Measurements from ENCODE around the gene APOBEC3A. TPM values are rescaled to one million over a fixed set of nuclear protein-coding genes. Genes with fewer than 3 reads are reported as not detected.
"Not testable (repeated sequence)": the region's sequence is repeated elsewhere in the genome, so short reads cannot be mapped to it uniquely, and the experiment has no call there.

Gene APOBEC3A
- polyA plus RNA-seq, 1 donor (not counting 4 experiments of a cell fraction or from before 2014, with no cell fraction given) = 0.50 TPM

GRCh38 chr22:38943882-38944281 lies 13.5 kb upstream of the APOBEC3A start:
- Histone ChIP-seq H3K27ac (ENCODE audit: control insufficient read depth, insufficient read depth, low read length) (no peak overlapping the region), H3K4me2 (ENCODE audit: control insufficient read depth, extremely low read depth, insufficient read depth, low read depth, low read length) (no peak overlapping the region), H3K9ac (ENCODE audit: control insufficient read depth, extremely low read depth, insufficient read depth, low read length) (no peak overlapping the region), H3K27me3 (ENCODE audit: control insufficient read depth, extremely low read depth, insufficient read depth, low read length) (peaks cover 28% of the 10 kb centered on the region), H3K9me3 (ENCODE audit: control insufficient read depth, low read depth, low read length) (no peaks in the 10 kb centered on the region), H3K9me1 (ENCODE audit: control insufficient read depth, extremely low read depth, insufficient read depth, low read length) (no peaks in the 10 kb centered on the region), H3K4me3 (ENCODE audit: control insufficient read depth in 2 of 3, extremely low read depth in 1 of 3, insufficient read depth in 2 of 3, low read depth in 1 of 3, low read length in 3 of 3) (no peak overlapping the region), H3K36me3 (ENCODE audit: control insufficient read depth in 2 of 2, extremely low read depth in 1 of 2, insufficient read depth in 2 of 2, low read length in 2 of 2) (no peaks in the 10 kb centered on the region), H4K20me1 (ENCODE audit: control insufficient read depth, extremely low read depth, insufficient read depth, low read length) (no peaks in the 10 kb centered on the region), H3K4me1 (ENCODE audit: control insufficient read depth, extremely low read depth, insufficient read depth, low read length) (no peaks in the 10 kb centered on the region), H2AFZ (ENCODE audit: control insufficient read depth, low read length) (no peak overlapping the region), H3K79me2 (ENCODE audit: control insufficient read depth, insufficient read depth, low read length) (no peaks in the 10 kb centered on the region)
- no peak for TF ChIP-seq CTCF (optimal IDR thresholded peaks at IDR 0.05 in 1 of 3, IDR thresholded peaks at IDR 0.05 in 1 of 3, conservative IDR thresholded peaks at IDR 0.05 in 1 of 3; ENCODE audit: extremely low read depth in 1 of 3, insufficient read depth in 2 of 3, low read length in 3 of 3)
- DNase-seq (ENCODE audit: low read depth, low spot score) (no peak), FAIRE-seq (no peak)
- dilution Hi-C loops (cut with MboI; ENCODE audit: extremely low pct_ligation_motif_present, low sequenced_read_pairs) = no loop called here

GRCh38 chr22:38944653-38945052 lies 12.8 kb upstream of the APOBEC3A start:
- no peak for DNase-seq (ENCODE audit: low read depth, low spot score)
- Histone ChIP-seq H3K9me1 (ENCODE audit: control insufficient read depth, extremely low read depth, insufficient read depth, low read length) (no peaks in the 10 kb centered on the region), H3K9ac (ENCODE audit: control insufficient read depth, extremely low read depth, insufficient read depth, low read length) (no peak overlapping the region), H3K27ac (ENCODE audit: control insufficient read depth, insufficient read depth, low read length) (no peak overlapping the region), H3K4me2 (ENCODE audit: control insufficient read depth, extremely low read depth, insufficient read depth, low read depth, low read length) (no peak overlapping the region), H3K4me3 (ENCODE audit: control insufficient read depth in 2 of 3, extremely low read depth in 1 of 3, insufficient read depth in 2 of 3, low read depth in 1 of 3, low read length in 3 of 3) (no peak overlapping the region), H3K36me3 (ENCODE audit: control insufficient read depth in 2 of 2, extremely low read depth in 1 of 2, insufficient read depth in 2 of 2, low read length in 2 of 2) (no peaks in the 10 kb centered on the region), H3K79me2 (ENCODE audit: control insufficient read depth, insufficient read depth, low read length) (no peaks in the 10 kb centered on the region), H3K4me1 (ENCODE audit: control insufficient read depth, extremely low read depth, insufficient read depth, low read length) (no peaks in the 10 kb centered on the region), H4K20me1 (ENCODE audit: control insufficient read depth, extremely low read depth, insufficient read depth, low read length) (no peaks in the 10 kb centered on the region), H3K9me3 (ENCODE audit: control insufficient read depth, low read depth, low read length) (no peaks in the 10 kb centered on the region), H3K27me3 (ENCODE audit: control insufficient read depth, extremely low read depth, insufficient read depth, low read length) (peaks cover 28% of the 10 kb centered on the region), H2AFZ (ENCODE audit: control insufficient read depth, low read length) (no peak overlapping the region)
- dilution Hi-C loops (cut with MboI; ENCODE audit: extremely low pct_ligation_motif_present, low sequenced_read_pairs) = no loop called here
- TF ChIP-seq EZH2 (IDR thresholded peaks at IDR 0.05; ENCODE audit: low read length) (no peak), CTCF (optimal IDR thresholded peaks at IDR 0.05 in 1 of 3, IDR thresholded peaks at IDR 0.05 in 1 of 3, conservative IDR thresholded peaks at IDR 0.05 in 1 of 3; ENCODE audit: extremely low read depth in 1 of 3, insufficient read depth in 2 of 3, low read length in 3 of 3) (no peak)
- no peak for FAIRE-seq

GRCh38 chr22:38945706-38946338 lies 11.6 kb upstream of the APOBEC3A start:
- DNase-seq (ENCODE audit: low read depth, low spot score); H3K9ac ChIP-seq (ENCODE audit: control insufficient read depth, extremely low read depth, insufficient read depth, low read length); H3K4me2 ChIP-seq (ENCODE audit: control insufficient read depth, extremely low read depth, insufficient read depth, low read depth, low read length); H3K9me1 ChIP-seq (ENCODE audit: control insufficient read depth, extremely low read depth, insufficient read depth, low read length); H3K27ac ChIP-seq (ENCODE audit: control insufficient read depth, insufficient read depth, low read length); H3K79me2 ChIP-seq (ENCODE audit: control insufficient read depth, insufficient read depth, low read length); dilution Hi-C loops (cut with MboI; ENCODE audit: extremely low pct_ligation_motif_present, low sequenced_read_pairs); H2AFZ ChIP-seq (ENCODE audit: control insufficient read depth, low read length); H3K4me3 ChIP-seq (ENCODE audit: control insufficient read depth in 2 of 3, extremely low read depth in 1 of 3, insufficient read depth in 2 of 3, low read depth in 1 of 3, low read length in 3 of 3); H3K4me1 ChIP-seq (ENCODE audit: control insufficient read depth, extremely low read depth, insufficient read depth, low read length); FAIRE-seq; H4K20me1 ChIP-seq (ENCODE audit: control insufficient read depth, extremely low read depth, insufficient read depth, low read length); H3K9me3 ChIP-seq (ENCODE audit: control insufficient read depth, low read depth, low read length); H3K36me3 ChIP-seq (ENCODE audit: control insufficient read depth in 2 of 2, extremely low read depth in 1 of 2, insufficient read depth in 2 of 2, low read length in 2 of 2): not testable (repeated sequence)
- peaks cover 29% of the 10 kb centered on the region for H3K27me3 ChIP-seq (ENCODE audit: control insufficient read depth, extremely low read depth, insufficient read depth, low read length)

Measured in keratinocyte (primary cell).